ENCODE results near the gene PGGHG.

DNA sequence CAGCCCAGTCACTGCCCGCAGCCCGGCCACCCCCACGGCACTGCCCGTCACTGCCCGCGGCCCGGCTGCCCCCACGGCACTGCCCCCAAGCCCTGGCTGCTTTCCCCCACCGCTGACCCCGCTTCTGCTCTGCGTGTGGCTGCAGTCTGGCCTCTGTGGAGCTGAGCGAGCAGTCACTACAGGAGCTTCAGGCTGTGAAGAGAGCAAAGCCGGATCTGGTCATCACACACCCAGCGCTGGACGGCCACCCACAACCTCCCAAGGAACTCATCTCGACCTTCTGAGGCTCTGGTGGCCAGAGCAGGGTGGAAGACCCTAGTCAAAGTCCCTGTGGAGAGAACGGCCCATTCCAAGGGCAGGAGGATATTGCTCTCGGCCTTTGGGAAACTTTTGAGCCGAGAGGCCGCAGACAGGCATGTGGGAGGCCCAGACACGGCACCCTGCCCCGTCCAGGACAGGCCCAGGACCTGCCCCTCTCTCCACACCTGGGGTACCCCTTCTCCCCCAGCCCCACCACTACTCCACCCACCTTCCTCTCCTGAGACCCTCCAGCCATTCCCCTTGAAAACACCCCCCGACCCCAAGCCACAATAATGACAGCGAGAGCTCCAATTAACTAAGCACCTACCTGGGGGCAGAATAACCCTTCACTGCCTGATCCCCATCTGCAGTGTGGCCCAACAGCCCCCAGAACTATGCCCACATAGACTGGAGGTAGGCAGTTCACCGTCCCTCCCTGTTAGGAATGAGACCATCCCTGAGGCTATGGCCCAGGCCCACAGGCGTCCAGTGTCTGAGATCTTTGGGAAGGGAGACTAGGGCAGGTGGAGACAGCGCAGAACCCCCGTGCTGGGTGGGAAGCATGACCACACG, 3.7 kb upstream of the PGGHG start:
- TF ChIP-seq, protein P1, sequence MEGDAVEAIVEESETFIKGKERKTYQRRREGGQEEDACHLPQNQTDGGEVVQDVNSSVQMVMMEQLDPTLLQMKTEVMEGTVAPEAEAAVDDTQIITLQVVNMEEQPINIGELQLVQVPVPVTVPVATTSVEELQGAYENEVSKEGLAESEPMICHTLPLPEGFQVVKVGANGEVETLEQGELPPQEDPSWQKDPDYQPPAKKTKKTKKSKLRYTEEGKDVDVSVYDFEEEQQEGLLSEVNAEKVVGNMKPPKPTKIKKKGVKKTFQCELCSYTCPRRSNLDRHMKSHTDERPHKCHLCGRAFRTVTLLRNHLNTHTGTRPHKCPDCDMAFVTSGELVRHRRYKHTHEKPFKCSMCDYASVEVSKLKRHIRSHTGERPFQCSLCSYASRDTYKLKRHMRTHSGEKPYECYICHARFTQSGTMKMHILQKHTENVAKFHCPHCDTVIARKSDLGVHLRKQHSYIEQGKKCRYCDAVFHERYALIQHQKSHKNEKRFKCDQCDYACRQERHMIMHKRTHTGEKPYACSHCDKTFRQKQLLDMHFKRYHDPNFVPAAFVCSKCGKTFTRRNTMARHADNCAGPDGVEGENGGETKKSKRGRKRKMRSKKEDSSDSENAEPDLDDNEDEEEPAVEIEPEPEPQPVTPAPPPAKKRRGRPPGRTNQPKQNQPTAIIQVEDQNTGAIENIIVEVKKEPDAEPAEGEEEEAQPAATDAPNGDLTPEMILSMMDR (IDR thresholded peaks at IDR 0.05), result no peak
- TF ChIP-seq POLR2AphosphoS5 (IDR thresholded peaks at IDR 0.05; ENCODE audit: insufficient read depth in 1 of 2, low read depth in 1 of 2), result no peak
